22Rv1 (cell line): ENCODE results near the gene NCOR2.

Experiments used
- H3K27ac ChIP-seq: fragments of 450-650 bp; 2 replicates; pipeline ENCODE4 v1.5.1; 2017
- ZFX ChIP-seq: fragments of 450-650 bp; IDR thresholded peaks from 2 replicates; pipeline ENCODE4 v1.6.1; 2017; ENCODE audit warnings: antibody characterized with exemption, borderline replicate concordance
- TF ChIP-seq, protein P1 (sequence below): fragments of 450-650 bp; IDR thresholded peaks from 2 replicates; pipeline ENCODE4 v1.5.1; 2017; ENCODE audit warnings: mild to moderate bottlenecking

Gene NCOR2

DNA sequence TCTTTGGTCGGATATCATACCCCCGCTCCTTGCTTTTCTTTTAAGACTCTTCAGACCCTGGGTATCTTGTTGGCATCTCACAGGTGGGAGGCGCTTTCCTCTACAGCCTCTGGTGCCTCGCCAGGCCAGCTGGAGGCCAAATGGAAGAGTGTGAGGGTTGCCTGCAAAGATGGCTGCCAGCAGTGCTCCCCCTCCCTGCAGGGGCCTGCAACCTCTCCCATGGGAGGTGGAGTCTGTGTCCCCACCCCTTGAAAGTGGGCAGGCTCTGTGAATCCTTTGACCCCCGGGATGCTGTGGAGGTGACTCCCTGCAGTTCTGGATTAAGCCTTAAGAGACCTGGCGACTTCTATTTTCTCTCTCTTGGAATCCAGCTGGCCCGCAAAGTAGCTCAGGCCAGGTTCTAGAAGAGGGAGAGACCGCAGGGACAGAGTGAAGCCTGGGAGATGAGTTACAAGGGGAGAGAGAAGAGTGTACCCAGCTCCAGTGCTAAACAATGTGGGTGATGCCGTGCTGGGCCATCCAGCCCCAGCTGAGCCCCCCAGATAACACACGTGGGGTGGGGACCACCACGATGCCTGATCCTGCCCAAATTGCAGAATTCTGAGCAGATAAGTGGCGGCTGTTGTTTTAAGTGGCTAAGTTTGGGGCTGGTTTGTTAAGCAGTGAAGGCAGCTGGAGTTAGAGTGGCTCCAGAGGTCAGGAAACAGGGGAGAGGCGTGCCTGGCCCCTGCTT lies 37.9 kb upstream of the NCOR2 start:
- H3K27ac ChIP-seq: no peak overlapping the region
- TF ChIP-seq ZFX: no peak
- TF ChIP-seq, protein P1, sequence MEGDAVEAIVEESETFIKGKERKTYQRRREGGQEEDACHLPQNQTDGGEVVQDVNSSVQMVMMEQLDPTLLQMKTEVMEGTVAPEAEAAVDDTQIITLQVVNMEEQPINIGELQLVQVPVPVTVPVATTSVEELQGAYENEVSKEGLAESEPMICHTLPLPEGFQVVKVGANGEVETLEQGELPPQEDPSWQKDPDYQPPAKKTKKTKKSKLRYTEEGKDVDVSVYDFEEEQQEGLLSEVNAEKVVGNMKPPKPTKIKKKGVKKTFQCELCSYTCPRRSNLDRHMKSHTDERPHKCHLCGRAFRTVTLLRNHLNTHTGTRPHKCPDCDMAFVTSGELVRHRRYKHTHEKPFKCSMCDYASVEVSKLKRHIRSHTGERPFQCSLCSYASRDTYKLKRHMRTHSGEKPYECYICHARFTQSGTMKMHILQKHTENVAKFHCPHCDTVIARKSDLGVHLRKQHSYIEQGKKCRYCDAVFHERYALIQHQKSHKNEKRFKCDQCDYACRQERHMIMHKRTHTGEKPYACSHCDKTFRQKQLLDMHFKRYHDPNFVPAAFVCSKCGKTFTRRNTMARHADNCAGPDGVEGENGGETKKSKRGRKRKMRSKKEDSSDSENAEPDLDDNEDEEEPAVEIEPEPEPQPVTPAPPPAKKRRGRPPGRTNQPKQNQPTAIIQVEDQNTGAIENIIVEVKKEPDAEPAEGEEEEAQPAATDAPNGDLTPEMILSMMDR: no peak

DNA sequence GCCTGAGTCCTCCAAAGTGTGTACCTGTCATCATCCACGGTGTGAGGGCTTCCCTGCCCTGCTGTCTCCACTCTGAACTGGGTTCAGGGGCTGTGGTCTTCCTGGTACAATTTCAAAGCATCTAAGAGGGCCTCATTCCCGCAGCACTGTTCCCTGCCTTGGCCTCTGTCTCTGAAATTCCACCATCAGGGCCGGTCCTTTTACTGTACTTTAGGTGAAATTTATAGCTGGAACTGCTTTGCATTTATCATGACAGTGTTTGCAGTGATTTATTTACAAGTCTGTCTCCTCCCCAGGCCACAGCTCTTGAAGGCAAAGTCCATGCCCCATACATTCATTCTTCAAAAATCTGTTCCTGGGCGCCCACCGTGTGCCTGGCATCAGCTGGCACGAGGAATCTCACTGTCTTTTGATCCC lies 36.9 kb upstream of the NCOR2 start:
- TF ChIP-seq, protein P1: no peak
- no peak for TF ChIP-seq ZFX
- H3K27ac ChIP-seq: no peak overlapping the region

DNA sequence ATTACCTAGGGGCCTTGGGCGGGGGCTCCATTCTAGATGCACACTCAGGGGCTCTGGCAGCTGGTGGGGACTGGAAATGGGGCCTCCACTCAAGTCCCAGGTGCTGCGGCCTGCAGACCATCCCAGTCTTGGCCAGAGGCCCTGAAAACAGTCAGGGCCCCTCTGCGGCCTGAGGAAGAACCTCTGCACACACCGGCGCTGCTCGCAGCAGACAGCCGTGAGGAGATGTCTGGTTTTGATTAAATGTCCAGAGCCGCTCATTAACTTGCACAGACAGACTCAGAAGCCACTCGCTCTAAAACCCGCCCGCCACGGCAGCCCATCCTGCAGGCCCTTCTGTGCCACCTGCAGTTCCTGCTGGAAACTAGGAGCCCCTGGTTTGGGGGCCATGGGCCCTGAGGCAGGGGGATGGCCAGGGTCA lies 36.4 kb upstream of the NCOR2 start:
- H3K27ac ChIP-seq: no peak overlapping the region
- no peak for TF ChIP-seq ZFX
- TF ChIP-seq, protein P1: no peak

DNA sequence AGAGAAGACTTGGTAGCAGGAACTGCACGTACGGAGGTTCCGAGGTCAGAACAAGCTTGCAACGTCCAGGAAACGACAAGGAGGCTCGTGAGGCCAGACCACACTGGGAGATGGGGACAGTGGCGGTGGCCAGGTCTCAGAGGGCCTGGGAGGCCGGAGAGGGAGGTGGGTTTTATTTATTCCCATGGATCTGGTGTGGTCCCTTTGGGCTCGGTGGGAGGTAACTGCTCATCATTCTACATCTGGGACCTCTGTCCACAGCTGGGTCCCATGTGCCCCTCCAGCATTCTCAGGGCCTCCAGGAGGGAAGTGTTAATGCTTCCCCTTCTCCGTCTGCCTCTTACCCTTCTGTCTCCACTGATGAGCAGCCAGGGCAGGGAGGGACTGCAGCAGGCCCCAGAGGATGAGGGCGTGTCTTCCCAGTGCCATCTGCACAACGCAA lies 35.7 kb upstream of the NCOR2 start:
- H3K27ac ChIP-seq: no peak overlapping the region
- TF ChIP-seq, protein P1: no peak
- TF ChIP-seq ZFX: no peak

GRCh38 chr12:124601706-124602105 lies 34.3 kb upstream of the NCOR2 start:
- TF ChIP-seq ZFX: no peak
- TF ChIP-seq, protein P1: no peak
- no peak overlapping the region for H3K27ac ChIP-seq

DNA sequence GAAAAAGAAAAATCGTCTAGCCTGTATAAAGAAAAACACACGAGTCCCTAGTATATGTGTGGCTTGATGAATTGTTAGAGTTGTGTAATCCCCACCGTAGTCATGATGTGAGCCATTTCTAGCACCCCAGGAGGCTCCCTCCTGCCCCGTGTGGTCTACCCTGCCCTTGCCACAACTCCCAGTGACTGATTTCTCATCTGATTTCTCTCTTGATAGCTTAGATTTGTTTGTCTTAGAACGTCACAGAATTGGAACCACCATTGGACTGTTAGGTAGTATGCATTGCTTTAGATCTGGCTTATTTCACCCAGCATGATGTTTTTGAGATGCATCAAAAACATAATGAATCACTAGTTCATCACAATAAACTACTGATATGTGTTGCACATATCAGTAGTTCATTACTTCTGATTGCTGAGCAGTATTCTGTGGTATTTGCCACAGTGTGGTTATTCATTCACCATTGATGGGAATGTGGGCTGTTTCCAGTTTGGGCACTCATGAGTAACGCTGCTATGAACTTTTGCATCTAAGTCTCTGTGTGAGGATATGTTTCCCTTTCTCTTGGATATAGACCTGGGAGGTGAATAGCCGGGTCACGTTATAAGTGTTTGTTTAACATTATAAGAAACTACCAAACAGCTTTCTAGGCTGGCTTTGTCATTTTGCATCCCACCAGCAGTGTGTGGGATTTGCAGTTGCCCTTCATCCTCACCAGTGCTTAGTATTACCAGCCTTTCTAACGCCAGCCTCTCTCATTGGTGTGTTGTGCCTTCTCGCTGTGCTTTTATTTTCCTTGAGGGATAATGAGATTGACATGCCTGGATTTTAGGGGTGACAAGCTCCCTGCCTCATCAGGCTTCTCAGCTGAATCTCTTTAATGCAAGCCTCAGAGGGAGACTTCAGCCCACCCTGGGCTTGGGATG lies 31.9 kb upstream of the NCOR2 start:
- TF ChIP-seq ZFX: no peak
- TF ChIP-seq, protein P1: no peak
- H3K27ac ChIP-seq: no peak overlapping the region

DNA sequence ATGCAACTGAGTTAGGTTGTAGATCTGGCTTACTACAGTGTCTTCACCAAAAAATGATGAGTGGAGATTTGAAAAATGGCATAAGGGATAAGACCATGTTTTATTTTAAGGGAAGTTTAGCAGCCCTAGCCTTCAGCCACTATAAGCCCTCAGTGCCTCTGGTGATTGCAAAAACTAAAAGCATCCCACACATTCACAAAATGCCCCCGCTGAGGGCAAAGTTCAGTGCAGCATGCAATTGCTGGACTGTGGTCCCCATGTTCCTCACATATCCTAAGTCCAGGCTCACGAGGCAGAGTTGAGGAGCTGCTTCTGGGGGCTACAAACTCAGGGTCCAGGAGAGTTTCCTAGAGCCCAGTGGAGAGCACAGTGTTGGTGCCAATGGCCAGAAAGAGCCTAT lies 29.6 kb upstream of the NCOR2 start:
- no peak for TF ChIP-seq ZFX
- TF ChIP-seq, protein P1: no peak

More for the DNA sequence above, 29.6 kb upstream of the NCOR2 start:
- H3K27ac ChIP-seq: no peak overlapping the region
